GM12878 (cell line): ENCODE data around the gene ECI1. TPM values are rescaled to one million over a fixed set of nuclear protein-coding genes. Genes with fewer than 3 reads are reported as not detected.

ENCODE experiments used
- ATAC-seq: fragments of 200-7000 bp; cut with Tn5 transposase; 3 replicates; pipeline ENCODE4 v1.9.1; 2020; ENCODE audit warnings: mild to moderate bottlenecking, moderate library complexity
- BruUV-seq: library from RNA; stranded (reverse); fragments of 400-500 nt; replicated peaks from 2 replicates; lab custom pipeline; 2021; lab: Mats Ljungman, UMichigan
- CTCF ChIA-PET: fragments of 300-600 bp; sonication (Branson Sonifier 250); formaldehyde crosslinking; extraction: SDS; loops from one replicate; lab custom pipeline; 2021; ENCODE audit warnings: inconsistent platforms; lab: Yijun Ruan, JAX
- POLR2A ChIA-PET: fragments of 350-600 bp; formaldehyde crosslinking; extraction: SDS; loops from one replicate; lab custom pipeline; 2021; ENCODE audit warnings: inconsistent platforms; lab: Charles Lee
- RAD21 ChIA-PET: fragments of 300-600 bp; sonication (Branson Sonifier 250); formaldehyde crosslinking; loops from one replicate; lab custom pipeline; 2023; ENCODE audit warnings: antibody characterized with exemption; ENCODE audit not compliant: unreplicated experiment; lab: Charles Lee
- SMC1A ChIA-PET: fragments of 300-600 bp; sonication (Branson Sonifier 250); formaldehyde crosslinking; loops from one replicate; lab custom pipeline; 2023; ENCODE audit not compliant: unreplicated experiment, uncharacterized antibody; lab: Charles Lee
- DNase-seq: peaks from one replicate; pipeline ENCODE4 v3.0.0-alpha.2; 2011; ENCODE audit warnings: low read depth, low spot score
- FAIRE-seq: peaks from 3 replicates; lab custom pipeline; 2011; peaks lifted over from hg19 to GRCh38; lab: Jason Lieb, UNC
- H2AFZ ChIP-seq: 2 replicates; pipeline ENCODE4 v1.6.0; 2011; ENCODE audit warnings: low read depth, low read length, control low read depth; ENCODE audit not compliant: control insufficient read depth
- H3K27ac ChIP-seq: 2 replicates; pipeline ENCODE4 v1.5.1; 2011; ENCODE audit warnings: control low read depth; ENCODE audit not compliant: control insufficient read depth, insufficient read depth
- H3K27me3 ChIP-seq, 2 experiments: replicated peaks in 1 of 2; 2 replicates each; pipeline versions ENCODE4 v1.6.0 to v1.6.1; 2011; ENCODE audit warnings: low read length in 1 of 2; ENCODE audit not compliant: control insufficient read depth in 2 of 2, insufficient read depth in 2 of 2
- H3K36me3 ChIP-seq, 2 experiments: 2 replicates each; pipeline ENCODE4 v1.5.1; 2011; ENCODE audit warnings: low read length in 1 of 2; ENCODE audit not compliant: control insufficient read depth in 2 of 2, insufficient read depth in 2 of 2
- H3K4me1 ChIP-seq: 2 replicates; pipeline ENCODE4 v1.6.1; 2011; ENCODE audit warnings: mild to moderate bottlenecking, low read length, moderate library complexity, mixed read lengths; ENCODE audit not compliant: control insufficient read depth, insufficient read depth
- H3K4me2 ChIP-seq: 2 replicates; pipeline ENCODE4 v1.6.0; 2011; ENCODE audit warnings: control low read depth; ENCODE audit not compliant: control insufficient read depth, insufficient read depth
- H3K4me3 ChIP-seq: fragments of 200-600 bp; sonication (generic); 2 replicates; pipeline ENCODE4 v1.5.1; 2016
- H3K79me2 ChIP-seq: 2 replicates; pipeline ENCODE4 v1.6.0; 2011; ENCODE audit warnings: low read length; ENCODE audit not compliant: control insufficient read depth, insufficient read depth
- H3K9ac ChIP-seq: 2 replicates; pipeline ENCODE4 v1.8.0; 2011; ENCODE audit warnings: low read length, control low read depth, mixed read lengths; ENCODE audit not compliant: control insufficient read depth, insufficient read depth
- H3K9me3 ChIP-seq: replicated peaks from 3 replicates; pipeline ENCODE4 v1.5.1; 2011; ENCODE audit warnings: mild to moderate bottlenecking, low read length; ENCODE audit not compliant: control insufficient read depth, insufficient read depth
- H4K20me1 ChIP-seq: 2 replicates; pipeline ENCODE4 v1.6.0; 2011; ENCODE audit not compliant: control insufficient read depth, insufficient read depth
- BCL11A ChIP-seq: IDR thresholded peaks from 2 replicates; pipeline ENCODE4 v1.6.1; 2011; ENCODE audit warnings: low read depth, low read length
- FOXM1 ChIP-seq: IDR thresholded peaks from 2 replicates; pipeline ENCODE4 v1.6.1; 2012; ENCODE audit warnings: low read depth, mild to moderate bottlenecking, inconsistent platforms, low read length, moderate library complexity
- HDAC2 ChIP-seq: fragments of 200-600 bp; sonication (generic); IDR thresholded peaks from 2 replicates; pipeline ENCODE4 v1.6.1; 2017
- JUNB ChIP-seq: IDR thresholded peaks from 2 replicates; pipeline ENCODE4 v1.6.1; 2016; ENCODE audit warnings: antibody characterized with exemption, mild to moderate bottlenecking
- MEF2B ChIP-seq: fragments of 450-650 bp; IDR thresholded peaks from 2 replicates; pipeline ENCODE4 v1.6.1; 2018; ENCODE audit warnings: mild to moderate bottlenecking, moderate library complexity; ENCODE audit not compliant: partially characterized antibody, poor library complexity, severe bottlenecking
- PML ChIP-seq: IDR thresholded peaks from 2 replicates; pipeline ENCODE4 v1.6.1; 2012; ENCODE audit warnings: low read length, inconsistent platforms
- SMAD5 ChIP-seq: IDR thresholded peaks from 2 replicates; pipeline ENCODE4 v1.6.1; 2016; ENCODE audit warnings: antibody characterized with exemption, low read depth
- SUPT20H ChIP-seq: IDR thresholded peaks from 2 replicates; pipeline ENCODE4 v1.6.1; 2011; ENCODE audit warnings: low read depth, mild to moderate bottlenecking, low read length, moderate library complexity, borderline replicate concordance; ENCODE audit not compliant: control insufficient read depth
- WGBS: methylation state at CpG from one replicate; pipeline ENCODE4 v1.1.6; 2016; ENCODE audit warnings: low lambda C conversion rate; ENCODE audit not compliant: insufficient replicate concordance, insufficient coverage; ENCODE audit errors: missing lambda C conversion rate; 5-methylcytosine and 5-hydroxymethylcytosine counted together
- in situ Hi-C: fragments of 300-500 bp; cut with MboI; formaldehyde crosslinking; loops from 9 replicates; pipeline ENCODE4 v1.14.3; 2018; ENCODE audit warnings: mixed read lengths
- intact Hi-C: fragments of 100-400 bp; cut with micrococcal nuclease; formaldehyde crosslinking; loops from one replicate; pipeline ENCODE4 v1.14.2; 2022; ENCODE audit not compliant: unreplicated experiment
- polyA plus RNA-seq, 11 experiments: library from polyadenylated mRNA; depleted of rRNA in 4 of 11; unstranded in 6 of 11; stranded (reverse) in 5 of 11; fragments of >200 nt; fragmentation: Nextera tagmentation in 4 of 11; fragmentation: Illumina TruSeq in 1 of 11; extraction: Ambion mirVana in 4 of 11; extraction: Trizol in 1 of 11; gene quantifications; 1 replicate in 1 of 11; 2 replicates in 10 of 11; pipeline versions ENCODE4 v1.2.1 to v1.2.3, GENCODE V29; 2011 to 2016; ENCODE audit warnings: inconsistent platforms in 2 of 11, missing spikeins in 2 of 11, low read depth in 1 of 11
- total RNA-seq, 4 experiments: library from RNA; depleted of rRNA in 3 of 4; stranded (reverse); fragments of >200 nt in 3 of 4; fragmentation: Illumina TruSeq in 1 of 4; extraction: Trizol in 1 of 4; gene quantifications; 2 replicates each; pipeline versions ENCODE4 v1.2.1 to v1.2.3, GENCODE V29; 2013 to 2021
- TF ChIP-seq, protein P1 (sequence below), 3 experiments: IDR thresholded peaks in 2 of 3; conservative IDR thresholded peaks in 1 of 3; 2 replicates each; pipeline ENCODE4 v1.5.1; 2011; ENCODE audit warnings: low read depth in 3 of 3, low read length in 3 of 3, mild to moderate bottlenecking in 3 of 3, control low read depth in 2 of 3, moderate library complexity in 2 of 3, inconsistent platforms in 1 of 3, mixed read lengths in 1 of 3; ENCODE audit not compliant: control insufficient read depth in 2 of 3, insufficient read depth in 1 of 3; ENCODE audit errors: extremely low read depth in 1 of 3
- TF ChIP-seq, protein P2 (sequence below): IDR thresholded peaks from 2 replicates; pipeline ENCODE4 v1.6.1; 2012; ENCODE audit warnings: low read depth, low read length, improper control_type of control experiment
- TF ChIP-seq, protein P3 (sequence below): fragments of 150-350 bp; IDR thresholded peaks from 2 replicates; pipeline ENCODE4 v1.6.1; 2016; ENCODE audit warnings: low read depth, low read length
- TF ChIP-seq, protein P4 (sequence below): fragments of 450-650 bp; IDR thresholded peaks from 2 replicates; pipeline ENCODE4 v1.6.1; 2018; ENCODE audit warnings: borderline replicate concordance, mild to moderate bottlenecking; ENCODE audit not compliant: partially characterized antibody
- TF ChIP-seq, protein P5 (sequence below): fragments of 150-350 bp; IDR thresholded peaks from 2 replicates; pipeline ENCODE4 v1.6.1; 2014; ENCODE audit warnings: mild to moderate bottlenecking, low read depth, low read length

Gene ECI1
- total and polyA plus RNA-seq, 10 of the 15 experiments (the other 5 are each of a cell fraction or from before 2014, with no cell fraction given), result 2.2 to 82.1 (median 24.8) TPM

DNA sequence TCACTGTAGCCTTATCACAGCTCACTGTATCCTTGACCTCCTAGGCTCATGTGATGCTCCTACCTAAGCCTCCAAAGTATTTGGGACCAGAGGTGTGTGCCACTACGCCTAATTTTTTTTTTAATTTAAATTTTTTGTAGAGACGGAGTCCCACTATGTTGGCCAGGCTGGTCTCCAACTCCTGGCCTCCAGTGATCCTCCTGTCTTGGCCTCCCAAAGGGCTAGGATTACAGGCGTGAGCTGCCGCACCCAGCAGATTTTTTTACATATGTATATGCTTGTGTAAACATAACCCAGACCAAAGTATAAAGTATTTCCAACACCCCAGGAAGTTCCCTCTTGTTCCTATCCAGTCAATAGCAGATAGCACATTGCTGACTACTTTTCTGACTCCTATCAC lies 35.1 kb downstream of the ECI1 start (continued):
- TF ChIP-seq BCL11A (no peak), JUNB (no peak)
- TF ChIP-seq, protein P1, sequence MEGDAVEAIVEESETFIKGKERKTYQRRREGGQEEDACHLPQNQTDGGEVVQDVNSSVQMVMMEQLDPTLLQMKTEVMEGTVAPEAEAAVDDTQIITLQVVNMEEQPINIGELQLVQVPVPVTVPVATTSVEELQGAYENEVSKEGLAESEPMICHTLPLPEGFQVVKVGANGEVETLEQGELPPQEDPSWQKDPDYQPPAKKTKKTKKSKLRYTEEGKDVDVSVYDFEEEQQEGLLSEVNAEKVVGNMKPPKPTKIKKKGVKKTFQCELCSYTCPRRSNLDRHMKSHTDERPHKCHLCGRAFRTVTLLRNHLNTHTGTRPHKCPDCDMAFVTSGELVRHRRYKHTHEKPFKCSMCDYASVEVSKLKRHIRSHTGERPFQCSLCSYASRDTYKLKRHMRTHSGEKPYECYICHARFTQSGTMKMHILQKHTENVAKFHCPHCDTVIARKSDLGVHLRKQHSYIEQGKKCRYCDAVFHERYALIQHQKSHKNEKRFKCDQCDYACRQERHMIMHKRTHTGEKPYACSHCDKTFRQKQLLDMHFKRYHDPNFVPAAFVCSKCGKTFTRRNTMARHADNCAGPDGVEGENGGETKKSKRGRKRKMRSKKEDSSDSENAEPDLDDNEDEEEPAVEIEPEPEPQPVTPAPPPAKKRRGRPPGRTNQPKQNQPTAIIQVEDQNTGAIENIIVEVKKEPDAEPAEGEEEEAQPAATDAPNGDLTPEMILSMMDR (IDR thresholded peaks at IDR 0.05 in 2 of 3, conservative IDR thresholded peaks at IDR 0.05 in 1 of 3; ENCODE audit: control insufficient read depth in 2 of 3, extremely low read depth in 1 of 3, insufficient read depth in 1 of 3, low read depth in 3 of 3, low read length in 3 of 3), result no peak

DNA sequence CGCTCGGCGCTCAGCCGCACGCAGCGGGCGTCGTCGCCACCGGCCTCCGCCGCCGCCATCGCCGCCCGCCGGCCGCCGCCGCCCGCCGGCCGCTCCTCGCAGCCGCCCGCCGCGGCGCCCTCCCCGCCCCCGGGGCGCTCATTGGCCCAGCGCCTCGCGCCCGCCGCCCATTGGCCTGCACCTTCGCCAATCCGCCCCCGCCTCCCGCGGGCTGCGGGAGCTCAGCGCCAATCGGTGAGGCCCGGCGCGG lies 36.7 kb downstream of the ECI1 start, which contains the start of gene PGP:
TSS of gene PGP (minus strand) at position 122 of the 250 bp plus-strand sequence. CDS start at position 59, 63 bp downstream.
- intact Hi-C loops, result no loop called here
- TF ChIP-seq, protein P2, sequence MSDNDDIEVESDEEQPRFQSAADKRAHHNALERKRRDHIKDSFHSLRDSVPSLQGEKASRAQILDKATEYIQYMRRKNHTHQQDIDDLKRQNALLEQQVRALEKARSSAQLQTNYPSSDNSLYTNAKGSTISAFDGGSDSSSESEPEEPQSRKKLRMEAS, result no peak
- TF ChIP-seq, protein P3, sequence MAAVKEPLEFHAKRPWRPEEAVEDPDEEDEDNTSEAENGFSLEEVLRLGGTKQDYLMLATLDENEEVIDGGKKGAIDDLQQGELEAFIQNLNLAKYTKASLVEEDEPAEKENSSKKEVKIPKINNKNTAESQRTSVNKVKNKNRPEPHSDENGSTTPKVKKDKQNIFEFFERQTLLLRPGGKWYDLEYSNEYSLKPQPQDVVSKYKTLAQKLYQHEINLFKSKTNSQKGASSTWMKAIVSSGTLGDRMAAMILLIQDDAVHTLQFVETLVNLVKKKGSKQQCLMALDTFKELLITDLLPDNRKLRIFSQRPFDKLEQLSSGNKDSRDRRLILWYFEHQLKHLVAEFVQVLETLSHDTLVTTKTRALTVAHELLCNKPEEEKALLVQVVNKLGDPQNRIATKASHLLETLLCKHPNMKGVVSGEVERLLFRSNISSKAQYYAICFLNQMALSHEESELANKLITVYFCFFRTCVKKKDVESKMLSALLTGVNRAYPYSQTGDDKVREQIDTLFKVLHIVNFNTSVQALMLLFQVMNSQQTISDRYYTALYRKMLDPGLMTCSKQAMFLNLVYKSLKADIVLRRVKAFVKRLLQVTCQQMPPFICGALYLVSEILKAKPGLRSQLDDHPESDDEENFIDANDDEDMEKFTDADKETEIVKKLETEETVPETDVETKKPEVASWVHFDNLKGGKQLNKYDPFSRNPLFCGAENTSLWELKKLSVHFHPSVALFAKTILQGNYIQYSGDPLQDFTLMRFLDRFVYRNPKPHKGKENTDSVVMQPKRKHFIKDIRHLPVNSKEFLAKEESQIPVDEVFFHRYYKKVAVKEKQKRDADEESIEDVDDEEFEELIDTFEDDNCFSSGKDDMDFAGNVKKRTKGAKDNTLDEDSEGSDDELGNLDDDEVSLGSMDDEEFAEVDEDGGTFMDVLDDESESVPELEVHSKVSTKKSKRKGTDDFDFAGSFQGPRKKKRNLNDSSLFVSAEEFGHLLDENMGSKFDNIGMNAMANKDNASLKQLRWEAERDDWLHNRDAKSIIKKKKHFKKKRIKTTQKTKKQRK, result peak; percentile 50; the same call in 1 of the 2 replicates
- TF ChIP-seq, protein P4, sequence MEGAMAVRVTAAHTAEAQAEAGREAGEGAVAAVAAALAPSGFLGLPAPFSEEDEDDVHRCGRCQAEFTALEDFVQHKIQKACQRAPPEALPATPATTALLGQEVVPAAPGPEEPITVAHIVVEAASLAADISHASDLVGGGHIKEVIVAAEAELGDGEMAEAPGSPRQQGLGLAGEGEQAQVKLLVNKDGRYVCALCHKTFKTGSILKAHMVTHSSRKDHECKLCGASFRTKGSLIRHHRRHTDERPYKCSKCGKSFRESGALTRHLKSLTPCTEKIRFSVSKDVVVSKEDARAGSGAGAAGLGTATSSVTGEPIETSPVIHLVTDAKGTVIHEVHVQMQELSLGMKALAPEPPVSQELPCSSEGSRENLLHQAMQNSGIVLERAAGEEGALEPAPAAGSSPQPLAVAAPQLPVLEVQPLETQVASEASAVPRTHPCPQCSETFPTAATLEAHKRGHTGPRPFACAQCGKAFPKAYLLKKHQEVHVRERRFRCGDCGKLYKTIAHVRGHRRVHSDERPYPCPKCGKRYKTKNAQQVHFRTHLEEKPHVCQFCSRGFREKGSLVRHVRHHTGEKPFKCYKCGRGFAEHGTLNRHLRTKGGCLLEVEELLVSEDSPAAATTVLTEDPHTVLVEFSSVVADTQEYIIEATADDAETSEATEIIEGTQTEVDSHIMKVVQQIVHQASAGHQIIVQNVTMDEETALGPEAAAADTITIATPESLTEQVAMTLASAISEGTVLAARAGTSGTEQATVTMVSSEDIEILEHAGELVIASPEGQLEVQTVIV, result no peak
- TF ChIP-seq HDAC2 (no peak), PML (no peak), MEF2B (no peak), SUPT20H (no peak), FOXM1 (0 out of 2 replicates have a peak, but pooled peaks have one; percentile 29), SMAD5 (no peak)
- TF ChIP-seq, protein P5, sequence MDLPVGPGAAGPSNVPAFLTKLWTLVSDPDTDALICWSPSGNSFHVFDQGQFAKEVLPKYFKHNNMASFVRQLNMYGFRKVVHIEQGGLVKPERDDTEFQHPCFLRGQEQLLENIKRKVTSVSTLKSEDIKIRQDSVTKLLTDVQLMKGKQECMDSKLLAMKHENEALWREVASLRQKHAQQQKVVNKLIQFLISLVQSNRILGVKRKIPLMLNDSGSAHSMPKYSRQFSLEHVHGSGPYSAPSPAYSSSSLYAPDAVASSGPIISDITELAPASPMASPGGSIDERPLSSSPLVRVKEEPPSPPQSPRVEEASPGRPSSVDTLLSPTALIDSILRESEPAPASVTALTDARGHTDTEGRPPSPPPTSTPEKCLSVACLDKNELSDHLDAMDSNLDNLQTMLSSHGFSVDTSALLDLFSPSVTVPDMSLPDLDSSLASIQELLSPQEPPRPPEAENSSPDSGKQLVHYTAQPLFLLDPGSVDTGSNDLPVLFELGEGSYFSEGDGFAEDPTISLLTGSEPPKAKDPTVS, result no peak

More for the DNA sequence above, 36.7 kb downstream of the ECI1 start, which contains the start of gene PGP:
- Histone ChIP-seq H3K4me2 (peak within 1 kb of the TSS; percentile 82), H3K36me3 (peaks cover 0 to 3% of the 10 kb centered on the region in 2 experiments; a peak in 2 of 4 replicates), H3K4me3 (peak within 1 kb of the TSS; percentile 88), H2AFZ (peak within 1 kb of the TSS; percentile 96), H3K27me3 (no peaks in the 10 kb centered on the region), H3K79me2 (peaks cover 16% of the 10 kb centered on the region), H3K27ac (peak within 1 kb of the TSS; percentile 87), H4K20me1 (no peaks in the 10 kb centered on the region), H3K4me1 (no peaks in the 10 kb centered on the region), H3K9me3 (no peaks in the 10 kb centered on the region), H3K9ac (peak within 1 kb of the TSS; percentile 88)
- SMC1A ChIA-PET, result interaction anchor here (0.7 to 1.0 kb wide), 2 partner anchors 8 to 60 kb away, joined by 3 to 4 read pairs; partner anchors contain the start of genes E4F1 and TRAF7
- ATAC-seq (no peak), FAIRE-seq (peak; percentile 97), DNase-seq (no peak)
- no TSS peak for BruUV-seq
- CTCF ChIA-PET, result interaction anchor here (1.0 to 1.5 kb wide), 2 partner anchors 9 to 20 kb away, joined by 3 to 6 read pairs; partner anchors contain the start of gene MLST8
- RAD21 ChIA-PET, result interaction anchor here (0.8 to 1.3 kb wide), 5 partner anchors 9 to 216 kb away, joined by 3 to 7 read pairs (median 4); partner anchors contain the start of genes ECI1 and TRAF7
- POLR2A ChIA-PET, result interaction anchor here (0.5 to 1.7 kb wide), 11 partner anchors 8 to 389 kb away, joined by 3 to 11 read pairs (median 5); partner anchors contain the start of genes ECI1, MLST8, NTHL1 and TRAF7
- under 1% methylated on average over 23 of the region's 48 CpGs for WGBS
- in situ Hi-C loops, result no loop called here
